ENCODE data around the gene PTPRN2.

PTPRN2 gene

DNA sequence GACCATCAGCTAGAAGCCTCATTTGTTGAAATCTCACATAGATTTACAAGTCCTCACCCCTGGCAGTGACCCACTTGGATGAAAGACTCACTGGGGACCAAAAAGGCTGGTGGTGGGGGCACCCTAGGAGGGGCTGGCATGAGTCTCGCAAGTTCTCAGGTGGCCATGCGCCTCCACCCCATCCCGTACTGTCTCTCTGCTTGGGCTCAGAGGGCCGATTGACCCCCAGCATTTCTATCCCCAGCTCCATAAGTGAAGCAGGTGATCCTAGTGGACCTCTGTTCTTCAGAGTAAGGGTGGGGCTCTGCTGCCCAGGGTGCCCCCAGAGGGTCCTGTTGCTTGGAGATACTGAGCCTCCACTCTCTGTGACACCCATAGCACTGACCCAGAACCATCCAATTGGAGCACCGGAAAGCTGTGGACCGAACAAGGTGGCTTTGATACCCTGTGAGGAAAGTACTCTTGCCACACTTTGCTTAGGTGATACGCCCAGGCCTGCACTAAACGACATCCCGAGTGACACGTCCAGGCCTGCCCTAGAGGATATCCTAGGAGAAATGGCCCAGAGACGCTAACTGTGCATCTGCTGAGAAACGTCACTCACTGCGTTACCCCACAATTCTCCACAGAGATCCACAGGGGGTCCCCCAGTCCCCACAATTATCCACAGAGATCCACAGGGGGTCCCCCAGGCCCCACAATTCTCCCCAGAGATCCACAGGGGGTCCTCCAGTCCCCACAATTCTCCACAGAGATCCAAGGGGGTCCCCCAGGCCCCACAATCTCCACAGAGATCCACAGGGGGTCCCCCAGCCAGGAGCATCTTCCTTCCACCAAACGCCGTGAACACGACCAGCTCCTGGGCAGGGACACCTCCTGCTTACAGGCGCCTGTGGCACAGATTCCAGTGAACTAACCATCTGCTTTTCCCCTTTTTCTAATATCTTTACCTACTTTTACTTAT, 262.9 kb downstream of the PTPRN2 start:
- no peak overlapping the region for H3K4me3 ChIP-seq (ENCODE audit: low read depth, low read length)
- TF ChIP-seq CTCF (IDR thresholded peaks at IDR 0.05; ENCODE audit: borderline replicate concordance, insufficient read depth, low read depth, low read length) = no peak

GRCh38 chr7:158323741-158324396, 263.8 kb downstream of the PTPRN2 start:
- no peak for TF ChIP-seq CTCF (IDR thresholded peaks at IDR 0.05; ENCODE audit: borderline replicate concordance, insufficient read depth, low read depth, low read length)
- no peak overlapping the region for H3K4me3 ChIP-seq (ENCODE audit: low read depth, low read length)

GRCh38 chr7:158322616-158323530, 264.8 kb downstream of the PTPRN2 start:
- H3K4me3 ChIP-seq (ENCODE audit: low read depth, low read length) = no peak overlapping the region
- no peak for TF ChIP-seq CTCF (IDR thresholded peaks at IDR 0.05; ENCODE audit: borderline replicate concordance, insufficient read depth, low read depth, low read length)

GRCh38 chr7:158321936-158322615, 265.5 kb downstream of the PTPRN2 start:
- no peak overlapping the region for H3K4me3 ChIP-seq (ENCODE audit: low read depth, low read length)
- TF ChIP-seq CTCF (IDR thresholded peaks at IDR 0.05; ENCODE audit: borderline replicate concordance, insufficient read depth, low read depth, low read length) = no peak

DNA sequence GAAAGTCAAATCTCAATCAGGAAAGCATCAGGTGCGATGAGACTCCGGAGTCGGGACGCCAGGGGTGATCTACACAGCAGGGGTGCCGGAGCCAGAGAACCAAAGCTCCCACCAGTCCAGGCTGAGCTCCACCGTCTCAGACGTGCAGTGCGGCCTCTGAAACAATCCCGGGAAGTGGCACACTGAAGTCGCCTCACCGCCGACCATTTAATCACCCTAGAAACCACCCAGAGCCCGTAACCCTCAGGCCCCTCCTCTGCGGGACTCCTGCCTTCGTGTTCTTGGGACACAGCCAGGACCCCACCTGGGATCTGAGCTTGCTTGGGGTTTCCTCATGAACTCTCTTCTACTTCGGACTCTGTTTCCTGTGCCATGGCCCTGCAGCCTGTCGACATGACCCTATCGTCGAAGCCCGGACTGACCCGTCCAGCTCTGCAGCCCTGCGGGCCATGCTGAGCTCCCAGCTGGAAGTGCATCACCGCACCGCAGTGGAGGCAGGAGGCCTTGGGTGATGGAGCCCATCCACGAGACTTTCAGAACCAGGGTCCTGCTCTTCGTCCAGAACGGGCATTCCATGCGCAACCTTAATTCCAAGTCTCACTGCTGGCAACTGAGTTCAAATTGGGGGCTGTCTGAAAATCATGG, 266.4 kb downstream of the PTPRN2 start:
- no peak overlapping the region for H3K4me3 ChIP-seq (ENCODE audit: low read depth, low read length)
- TF ChIP-seq CTCF (IDR thresholded peaks at IDR 0.05; ENCODE audit: borderline replicate concordance, insufficient read depth, low read depth, low read length) = no peak

DNA sequence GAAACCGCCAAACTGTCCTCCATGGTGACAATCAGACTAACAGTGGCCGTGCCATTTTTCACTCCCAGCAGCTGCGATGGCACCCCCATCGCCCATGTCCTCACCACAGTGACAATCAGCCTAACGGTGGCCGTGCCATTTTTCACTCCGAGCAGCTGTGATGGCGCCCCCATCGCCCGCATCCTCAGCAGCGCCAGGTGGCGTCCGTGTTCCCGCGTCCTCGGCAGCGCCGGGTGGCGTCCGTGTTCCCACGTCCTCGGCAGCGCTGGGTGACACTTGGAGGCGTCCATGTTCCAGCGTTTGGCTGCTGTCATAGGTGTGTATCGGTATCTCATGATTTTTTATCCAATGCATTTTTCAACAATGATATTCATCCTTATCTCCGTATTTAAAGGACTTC, 267.3 kb downstream of the PTPRN2 start:
- no peak for TF ChIP-seq CTCF (IDR thresholded peaks at IDR 0.05; ENCODE audit: borderline replicate concordance, insufficient read depth, low read depth, low read length)
- H3K4me3 ChIP-seq (ENCODE audit: low read depth, low read length) = no peak overlapping the region
